ENCODE results near the gene HERPUD1. TPM values are rescaled to one million over a fixed set of nuclear protein-coding genes. Genes with fewer than 3 reads are reported as not detected.
"Not testable (repeated sequence)": the region's sequence is repeated elsewhere in the genome, so short reads cannot be mapped to it uniquely, and the experiment has no call there.

HERPUD1 gene
- 100 to 1,000 TPM; 127 to 141 TPM for total RNA-seq

GRCh38 chr16:56931892-56932720 is at the start of gene HERPUD1:
HERPUD1 (plus strand) TSS chr16:56932142; CDS start chr16:56932245, 103 bp downstream.
- ATAC-seq (peak; percentile 96 to 97), DNase-seq (ENCODE audit: low spot score) (peak; percentile 99)
- Mint-ChIP-seq H3K9me3 (no peaks in the 10 kb centered on the region), H3K36me3 (peaks cover 33% of the 10 kb centered on the region), H3K4me1 (ENCODE audit: low read depth in 2 of 2) (peaks cover 37 to 46% of the 10 kb centered on the region in 2 donors), H3K27ac (peak within 1 kb of the TSS; percentile 98 to 99), H3K27me3 (no peaks in the 10 kb centered on the region), H3K4me3 (peak within 1 kb of the TSS; percentile 95)

GRCh38 chr16:56883586-56883985 is 48.4 kb upstream of the HERPUD1 start:
- no peaks in the 10 kb centered on the region for H3K27me3 Mint-ChIP-seq
- no peaks in the 10 kb centered on the region for H3K9me3 Mint-ChIP-seq

GRCh38 chr16:56884026-56884582 is 47.8 kb upstream of the HERPUD1 start:
- no peak overlapping the region for H3K4me3 Mint-ChIP-seq
- DNase-seq (ENCODE audit: low spot score) (no peak), ATAC-seq (no peak)
- H3K27ac Mint-ChIP-seq = no peak overlapping the region
- H3K4me1 Mint-ChIP-seq (ENCODE audit: low read depth in 2 of 2) = no peaks in the 10 kb centered on the region
- H3K9me3 Mint-ChIP-seq = no peaks in the 10 kb centered on the region
- H3K27me3 Mint-ChIP-seq = no peaks in the 10 kb centered on the region
- H3K36me3 Mint-ChIP-seq = no peaks in the 10 kb centered on the region

More at GRCh38 chr16:56883586-56883985, 48.4 kb upstream of the HERPUD1 start:
- no peak overlapping the region for H3K4me3 Mint-ChIP-seq
- DNase-seq (ENCODE audit: low spot score) = no peak
- H3K27ac Mint-ChIP-seq = no peak overlapping the region
- peak in 1 of 2 donors; percentile 28 for ATAC-seq
- no peaks in the 10 kb centered on the region for H3K36me3 Mint-ChIP-seq
- no peaks in the 10 kb centered on the region for H3K4me1 Mint-ChIP-seq (ENCODE audit: low read depth in 2 of 2)

- not testable (repeated sequence) for H3K27me3 Mint-ChIP-seq; H3K36me3 Mint-ChIP-seq; H3K27ac Mint-ChIP-seq; H3K9me3 Mint-ChIP-seq; H3K4me3 Mint-ChIP-seq; DNase-seq (ENCODE audit: low spot score); H3K4me1 Mint-ChIP-seq (ENCODE audit: low read depth in 2 of 2); ATAC-seq
Observed at GRCh38 chr16:56884929-56885328, 47.0 kb upstream of the HERPUD1 start.

- DNase-seq (ENCODE audit: low spot score) (no peak), ATAC-seq (no peak)
- no peak overlapping the region for H3K4me3 Mint-ChIP-seq
- H3K4me1 Mint-ChIP-seq (ENCODE audit: low read depth in 2 of 2) = no peaks in the 10 kb centered on the region
- H3K9me3 Mint-ChIP-seq = no peaks in the 10 kb centered on the region
- no peak overlapping the region for H3K27ac Mint-ChIP-seq
- no peaks in the 10 kb centered on the region for H3K27me3 Mint-ChIP-seq
- no peaks in the 10 kb centered on the region for H3K36me3 Mint-ChIP-seq
Observed at GRCh38 chr16:56885446-56886162, 46.3 kb upstream of the HERPUD1 start.

- no peaks in the 10 kb centered on the region for H3K4me1 Mint-ChIP-seq (ENCODE audit: low read depth in 2 of 2)
- ATAC-seq (peak in 1 of 2 donors; percentile 39), DNase-seq (ENCODE audit: low spot score) (no peak)
- no peaks in the 10 kb centered on the region for H3K27me3 Mint-ChIP-seq
- no peaks in the 10 kb centered on the region for H3K36me3 Mint-ChIP-seq
- H3K4me3 Mint-ChIP-seq = no peak overlapping the region
- H3K27ac Mint-ChIP-seq = no peak overlapping the region
- no peaks in the 10 kb centered on the region for H3K9me3 Mint-ChIP-seq
Observed at GRCh38 chr16:56886296-56886695, 45.6 kb upstream of the HERPUD1 start.

- Mint-ChIP-seq H3K36me3 (no peaks in the 10 kb centered on the region), H3K4me1 (ENCODE audit: low read depth in 2 of 2) (no peaks in the 10 kb centered on the region), H3K9me3 (no peaks in the 10 kb centered on the region), H3K27ac (no peak overlapping the region), H3K4me3 (no peak overlapping the region), H3K27me3 (no peaks in the 10 kb centered on the region)
- ATAC-seq (no peak), DNase-seq (ENCODE audit: low spot score) (no peak)
Observed at GRCh38 chr16:56886826-56887225, 45.1 kb upstream of the HERPUD1 start.

- H3K4me1 Mint-ChIP-seq (ENCODE audit: low read depth in 2 of 2) = no peaks in the 10 kb centered on the region
- no peak overlapping the region for H3K27ac Mint-ChIP-seq
- H3K27me3 Mint-ChIP-seq = no peaks in the 10 kb centered on the region
- no peaks in the 10 kb centered on the region for H3K36me3 Mint-ChIP-seq
- ATAC-seq = no peak
- no peak for DNase-seq (ENCODE audit: low spot score)
- H3K4me3 Mint-ChIP-seq = no peak overlapping the region
- no peaks in the 10 kb centered on the region for H3K9me3 Mint-ChIP-seq
Observed at GRCh38 chr16:56888806-56889205, 43.1 kb upstream of the HERPUD1 start.

GRCh38 chr16:56889206-56889605 is 42.7 kb upstream of the HERPUD1 start:
- ATAC-seq (no peak), DNase-seq (ENCODE audit: low spot score) (no peak)
- H3K4me1 Mint-ChIP-seq (ENCODE audit: low read depth in 2 of 2) = no peaks in the 10 kb centered on the region
- H3K9me3 Mint-ChIP-seq = no peaks in the 10 kb centered on the region
- no peaks in the 10 kb centered on the region for H3K36me3 Mint-ChIP-seq
- H3K4me3 Mint-ChIP-seq = no peak overlapping the region
- no peaks in the 10 kb centered on the region for H3K27me3 Mint-ChIP-seq
- no peak overlapping the region for H3K27ac Mint-ChIP-seq

- no peak for DNase-seq (ENCODE audit: low spot score)
- H3K27me3 Mint-ChIP-seq = no peaks in the 10 kb centered on the region
- H3K4me1 Mint-ChIP-seq (ENCODE audit: low read depth in 2 of 2) = no peaks in the 10 kb centered on the region
- no peak overlapping the region for H3K4me3 Mint-ChIP-seq
- no peaks in the 10 kb centered on the region for H3K9me3 Mint-ChIP-seq
- H3K36me3 Mint-ChIP-seq = no peaks in the 10 kb centered on the region
- H3K27ac Mint-ChIP-seq = no peak overlapping the region
- ATAC-seq = peak in 1 of 2 donors; percentile 21
Observed at GRCh38 chr16:56891685-56892084, 40.3 kb upstream of the HERPUD1 start.

- Mint-ChIP-seq H3K36me3 (no peaks in the 10 kb centered on the region), H3K27ac (no peak overlapping the region), H3K4me3 (no peak overlapping the region), H3K27me3 (no peaks in the 10 kb centered on the region), H3K4me1 (ENCODE audit: low read depth in 2 of 2) (no peaks in the 10 kb centered on the region), H3K9me3 (no peaks in the 10 kb centered on the region)
- DNase-seq (ENCODE audit: low spot score) (no peak), ATAC-seq (no peak)
Observed at GRCh38 chr16:56892705-56893104, 39.2 kb upstream of the HERPUD1 start.

- no peak for ATAC-seq
- Mint-ChIP-seq H3K27ac (no peak overlapping the region), H3K27me3 (peaks cover 0 to 6% of the 10 kb centered on the region in 2 donors)
Observed at GRCh38 chr16:56894331-56894917, 37.5 kb upstream of the HERPUD1 start.

GRCh38 chr16:56895813-56896212 is 36.1 kb upstream of the HERPUD1 start:
- Mint-ChIP-seq H3K27me3 (peaks cover 6 to 11% of the 10 kb centered on the region in 2 donors), H3K36me3 (no peaks in the 10 kb centered on the region), H3K4me3 (no peak overlapping the region), H3K27ac (no peak overlapping the region), H3K9me3 (no peaks in the 10 kb centered on the region), H3K4me1 (ENCODE audit: low read depth in 2 of 2) (peaks cover 11 to 14% of the 10 kb centered on the region in 2 donors)
- ATAC-seq (no peak), DNase-seq (ENCODE audit: low spot score) (no peak)

More at GRCh38 chr16:56894331-56894917, 37.5 kb upstream of the HERPUD1 start:
- DNase-seq (ENCODE audit: low spot score) = no peak
- H3K9me3 Mint-ChIP-seq = no peaks in the 10 kb centered on the region
- H3K36me3 Mint-ChIP-seq = no peaks in the 10 kb centered on the region
- no peak overlapping the region for H3K4me3 Mint-ChIP-seq
- peaks cover 7 to 8% of the 10 kb centered on the region in 2 donors for H3K4me1 Mint-ChIP-seq (ENCODE audit: low read depth in 2 of 2)

Measured in natural killer cell treated with Interleukin-12 subunit alpha and Interleukin-12 subunit beta and Interleukin-15 and Interleukin-18, amount 100 ng/mL, for 72 hours (primary cell).